ENCODE data around the gene OR5L1. TPM values are rescaled to one million over a fixed set of nuclear protein-coding genes. Genes with fewer than 3 reads are reported as not detected.

OR5L1 gene
- total RNA-seq, 1 experiment from 2014 or later = not detected

GRCh38 chr11:55854704-55855103 is 43.5 kb downstream of the OR5L1 start:
- H3K4me1 ChIP-seq (ENCODE audit: insufficient read depth, low read length, poor library complexity, severe bottlenecking) = no peaks in the 10 kb centered on the region
- no peak overlapping the region for H3K4me3 ChIP-seq (ENCODE audit: low read depth, low read length, poor library complexity, severe bottlenecking)
- CTCF ChIA-PET = no interaction called here
- no peak for DNase-seq (ENCODE audit: low spot score)
- intact Hi-C loops (cut with micrococcal nuclease; ENCODE audit: unreplicated experiment) = no loop called here
- POLR2A ChIA-PET (ENCODE audit: low non-redundant PET) = no interaction called here
- no peaks in the 10 kb centered on the region for H3K9me3 ChIP-seq (ENCODE audit: low read depth, low read length, poor library complexity, severe bottlenecking)
- H3K27ac ChIP-seq (ENCODE audit: low read depth, low read length, poor library complexity, severe bottlenecking) = no peak overlapping the region
- TF ChIP-seq EZH2 (IDR thresholded peaks at IDR 0.05; ENCODE audit: borderline replicate concordance, low read depth, low read length, poor library complexity, severe bottlenecking) (no peak), CTCF (conservative IDR thresholded peaks at IDR 0.05; ENCODE audit: low read depth, low read length) (no peak)
- no peaks in the 10 kb centered on the region for H3K27me3 ChIP-seq (replicated peaks; ENCODE audit: insufficient read depth, low read depth, low read length, poor library complexity)
- H3K36me3 ChIP-seq (ENCODE audit: insufficient read depth, low read length, poor library complexity, severe bottlenecking) = no peaks in the 10 kb centered on the region
- no TSS peak for BruUV-seq (replicated peaks)

Other genes starting within 250 kb of the OR5L1 start
- not detected in 2 replicates for gene OR4C16, start 239.2 kb upstream of the OR5L1 start, total RNA-seq (2021)
- not detected in 2 replicates for gene OR4C11, start 203.7 kb upstream of the OR5L1 start, total RNA-seq (2021)
- not detected in 2 replicates for gene OR4P4, start 176.3 kb upstream of the OR5L1 start, total RNA-seq (2021)
- not detected in 2 replicates for gene OR4S2, start 163.0 kb upstream of the OR5L1 start, total RNA-seq (2021)
- not detected in 2 replicates for gene OR4C6, start 149.2 kb upstream of the OR5L1 start, total RNA-seq (2021)
- not detected in 2 replicates for gene OR5D13, start 37.9 kb upstream of the OR5L1 start, total RNA-seq (2021)
- gene OR5D14, start 15.8 kb upstream of the OR5L1 start, total RNA-seq (2021) = not detected in 2 replicates
- not detected in 2 replicates for gene OR5D18, start 8.3 kb downstream of the OR5L1 start, total RNA-seq (2021)
- gene OR5L2, start 15.9 kb downstream of the OR5L1 start, total RNA-seq (2021) = not detected in 2 replicates
- gene OR5D16, start 27.4 kb downstream of the OR5L1 start, total RNA-seq (2021) = not detected in 2 replicates
- gene TRIM51, start 71.9 kb downstream of the OR5L1 start, total RNA-seq (2021) = not detected in 2 replicates
- gene OR5W2, start 103.2 kb downstream of the OR5L1 start, total RNA-seq (2021) = not detected in 2 replicates
- gene OR5I1, start 125.0 kb downstream of the OR5L1 start, total RNA-seq (2021) = not detected in 2 replicates
- not detected in 2 replicates for gene OR10AG1, start 158.6 kb downstream of the OR5L1 start, total RNA-seq (2021)
- gene OR5F1, start 183.3 kb downstream of the OR5L1 start, total RNA-seq (2021) = not detected in 2 replicates
- gene OR5AS1, start 216.3 kb downstream of the OR5L1 start, total RNA-seq (2021) = not detected in 2 replicates